ENCODE data around the gene CHD5.

CHD5 gene

DNA sequence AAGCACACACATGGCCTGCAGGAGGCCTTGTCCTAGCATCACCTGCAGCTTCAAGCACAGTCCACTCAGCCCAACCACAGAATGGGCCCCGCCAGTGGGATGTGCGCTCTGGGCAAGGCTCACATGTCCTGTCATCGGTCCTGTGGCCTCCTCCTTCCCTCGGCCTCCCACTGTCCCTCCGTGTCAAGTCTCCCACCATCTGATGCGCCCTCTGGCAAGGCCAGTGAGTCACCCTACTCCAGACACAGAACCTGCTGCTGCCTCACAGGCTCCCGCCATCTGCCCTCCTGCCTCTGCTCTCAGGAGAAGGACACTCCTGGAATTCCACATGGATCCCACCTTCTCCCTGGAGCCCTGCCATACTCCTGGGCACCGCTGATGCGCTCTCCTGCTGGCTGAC, 120.3 kb downstream of the CHD5 start:
- no peak for DNase-seq (ENCODE audit: low read depth)

- DNase-seq (ENCODE audit: low read depth): no peak
Observed at GRCh38 chr1:6057170-6057845, 122.8 kb downstream of the CHD5 start.

DNA sequence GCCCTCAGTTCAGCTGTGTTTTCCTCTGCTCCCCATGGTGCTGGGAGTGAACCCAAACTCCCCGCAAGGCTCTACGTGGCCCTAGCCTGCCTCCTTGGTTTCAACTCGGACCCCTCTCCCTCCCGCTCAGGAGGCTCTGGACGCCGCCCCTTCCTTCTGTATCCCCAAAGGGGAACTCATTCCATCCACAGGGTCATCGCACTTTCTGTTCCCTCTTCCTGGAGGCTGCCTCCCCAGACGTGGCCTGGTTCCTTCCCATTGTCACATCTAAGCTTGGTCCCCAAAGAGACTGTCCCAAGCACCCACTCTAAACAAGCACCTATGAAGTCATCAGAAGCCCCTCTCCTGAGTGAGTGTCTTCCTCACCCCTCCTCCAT, 123.6 kb downstream of the CHD5 start:
- DNase-seq (ENCODE audit: low read depth): no peak

GRCh38 chr1:6054596-6054995, 125.5 kb downstream of the CHD5 start:
- DNase-seq (ENCODE audit: low read depth): no peak

- DNase-seq (ENCODE audit: low read depth): no peak
Observed at GRCh38 chr1:6053206-6053546, 126.9 kb downstream of the CHD5 start.

DNA sequence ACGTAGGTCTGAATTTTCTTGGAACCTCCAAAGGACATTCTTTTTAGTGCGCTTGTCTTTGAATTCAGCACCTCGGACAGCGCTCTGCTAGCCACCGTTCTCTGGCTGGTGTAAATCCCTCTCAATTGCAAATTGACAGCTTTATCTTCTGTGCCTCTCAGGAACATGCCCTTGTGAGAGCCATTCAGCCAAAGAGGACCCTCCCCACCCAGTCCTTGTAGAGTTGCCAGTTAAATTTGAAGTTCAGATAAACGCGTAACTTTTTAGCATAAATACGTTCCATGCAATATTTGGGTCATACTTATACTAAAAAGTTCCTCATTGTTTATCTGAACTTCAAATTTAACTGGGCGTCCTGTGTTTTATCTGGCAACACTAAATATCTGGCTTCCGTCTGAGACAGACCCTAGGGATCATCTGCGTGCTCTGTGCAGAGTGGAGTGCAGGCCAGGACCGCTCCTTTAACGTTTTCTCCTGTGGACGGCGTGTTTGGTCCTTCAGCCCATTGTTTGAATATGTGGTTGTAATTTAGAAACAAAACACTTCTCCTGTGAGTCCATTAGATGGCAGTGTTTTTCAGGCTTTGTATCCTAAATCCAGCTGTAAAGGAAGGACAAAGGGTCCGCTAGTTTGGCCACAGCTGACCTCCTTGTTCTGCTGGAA, 127.4 kb downstream of the CHD5 start:
- no peak for DNase-seq (ENCODE audit: low read depth)
